Suprapubic skin (tissue), 3 donors: ENCODE results near the gene DROSHA.

ENCODE experiments used
- CTCF ChIP-seq, 2 donors: fragments of 200-600 bp in 1 of 2; fragments of 450-650 bp in 1 of 2; sonication (generic) in 1 of 2; IDR thresholded peaks; one replicate each; pipeline ENCODE4 v1.5.1; 2016 to 2019; ENCODE audit warnings: antibody characterized with exemption in 2 of 2, mild to moderate bottlenecking in 1 of 2, moderate library complexity in 1 of 2
- POLR2A ChIP-seq, 2 donors: fragments of 450-650 bp; IDR thresholded peaks; one replicate each; pipeline ENCODE4 v1.6.1; 2017; ENCODE audit warnings: antibody characterized with exemption in 2 of 2, mild to moderate bottlenecking in 2 of 2, moderate library complexity in 2 of 2

GRCh38 chr5:31359839-31360238, 172.1 kb downstream of the DROSHA start:
- no peak for TF ChIP-seq CTCF (IDR thresholded peaks at IDR 0.05)
- TF ChIP-seq POLR2A (IDR thresholded peaks at IDR 0.05): no peak
